Measurements from ENCODE around the gene PTCD1. TPM values are rescaled to one million over a fixed set of nuclear protein-coding genes. Genes with fewer than 3 reads are reported as not detected.

Gene PTCD1
- total RNA-seq, 1 experiment from 2014 or later: 11.8 TPM

DNA sequence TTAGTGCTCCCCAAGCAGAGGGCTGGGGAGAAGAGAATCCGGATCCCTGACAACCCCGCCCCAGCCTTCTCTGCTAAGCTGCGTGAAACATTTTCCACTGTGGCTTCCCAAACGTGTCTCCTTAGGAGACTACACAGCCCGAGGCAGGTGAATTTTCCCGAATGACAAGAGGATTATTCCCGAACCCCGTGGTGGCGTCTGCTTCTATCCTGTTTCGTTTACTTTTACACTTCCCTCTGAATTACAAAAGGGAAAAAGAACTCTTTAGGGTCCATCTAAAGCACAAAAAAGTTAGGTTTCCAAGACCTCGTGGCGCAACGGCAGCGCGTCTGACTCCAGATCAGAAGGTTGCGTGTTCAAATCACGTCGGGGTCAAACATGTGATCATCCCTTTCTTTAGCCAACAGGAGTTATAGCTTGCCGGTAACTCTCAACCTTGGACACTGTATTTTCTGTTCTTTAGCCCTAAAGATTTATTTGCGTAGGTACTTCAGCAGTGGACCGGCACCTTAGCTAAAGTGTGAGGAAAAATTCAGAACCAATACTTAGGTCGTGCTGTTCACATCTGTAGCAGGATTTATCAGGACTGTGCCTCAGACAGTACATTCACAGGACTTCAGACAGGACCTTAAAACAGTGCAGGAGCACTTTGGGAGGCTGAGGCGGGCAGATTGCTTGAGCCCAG, 30.9 kb upstream of the PTCD1 start:
- POLR2A ChIA-PET (ENCODE audit: low non-redundant PET): no interaction called here
- H3K27me3 ChIP-seq (replicated peaks; ENCODE audit: insufficient read depth, low read depth, low read length, poor library complexity): no peaks in the 10 kb centered on the region
- H3K27ac ChIP-seq (ENCODE audit: low read depth, low read length, poor library complexity, severe bottlenecking): no peak overlapping the region
- H3K4me1 ChIP-seq (ENCODE audit: insufficient read depth, low read length, poor library complexity, severe bottlenecking): peaks cover 14% of the 10 kb centered on the region
- no TSS peak for BruUV-seq (replicated peaks)
- H3K4me3 ChIP-seq (ENCODE audit: low read depth, low read length, poor library complexity, severe bottlenecking): no peak overlapping the region
- CTCF ChIA-PET: no interaction called here
- no peak for DNase-seq (ENCODE audit: low spot score)
- H3K36me3 ChIP-seq (ENCODE audit: insufficient read depth, low read length, poor library complexity, severe bottlenecking): no peaks in the 10 kb centered on the region
- intact Hi-C loops (cut with micrococcal nuclease; ENCODE audit: unreplicated experiment): no loop called here
- H3K9me3 ChIP-seq (ENCODE audit: low read depth, low read length, poor library complexity, severe bottlenecking): no peaks in the 10 kb centered on the region
- TF ChIP-seq EZH2 (IDR thresholded peaks at IDR 0.05; ENCODE audit: borderline replicate concordance, low read depth, low read length, poor library complexity, severe bottlenecking): no peak
- TF ChIP-seq, protein P1, sequence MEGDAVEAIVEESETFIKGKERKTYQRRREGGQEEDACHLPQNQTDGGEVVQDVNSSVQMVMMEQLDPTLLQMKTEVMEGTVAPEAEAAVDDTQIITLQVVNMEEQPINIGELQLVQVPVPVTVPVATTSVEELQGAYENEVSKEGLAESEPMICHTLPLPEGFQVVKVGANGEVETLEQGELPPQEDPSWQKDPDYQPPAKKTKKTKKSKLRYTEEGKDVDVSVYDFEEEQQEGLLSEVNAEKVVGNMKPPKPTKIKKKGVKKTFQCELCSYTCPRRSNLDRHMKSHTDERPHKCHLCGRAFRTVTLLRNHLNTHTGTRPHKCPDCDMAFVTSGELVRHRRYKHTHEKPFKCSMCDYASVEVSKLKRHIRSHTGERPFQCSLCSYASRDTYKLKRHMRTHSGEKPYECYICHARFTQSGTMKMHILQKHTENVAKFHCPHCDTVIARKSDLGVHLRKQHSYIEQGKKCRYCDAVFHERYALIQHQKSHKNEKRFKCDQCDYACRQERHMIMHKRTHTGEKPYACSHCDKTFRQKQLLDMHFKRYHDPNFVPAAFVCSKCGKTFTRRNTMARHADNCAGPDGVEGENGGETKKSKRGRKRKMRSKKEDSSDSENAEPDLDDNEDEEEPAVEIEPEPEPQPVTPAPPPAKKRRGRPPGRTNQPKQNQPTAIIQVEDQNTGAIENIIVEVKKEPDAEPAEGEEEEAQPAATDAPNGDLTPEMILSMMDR (conservative IDR thresholded peaks at IDR 0.05; ENCODE audit: low read depth, low read length): no peak

DNA sequence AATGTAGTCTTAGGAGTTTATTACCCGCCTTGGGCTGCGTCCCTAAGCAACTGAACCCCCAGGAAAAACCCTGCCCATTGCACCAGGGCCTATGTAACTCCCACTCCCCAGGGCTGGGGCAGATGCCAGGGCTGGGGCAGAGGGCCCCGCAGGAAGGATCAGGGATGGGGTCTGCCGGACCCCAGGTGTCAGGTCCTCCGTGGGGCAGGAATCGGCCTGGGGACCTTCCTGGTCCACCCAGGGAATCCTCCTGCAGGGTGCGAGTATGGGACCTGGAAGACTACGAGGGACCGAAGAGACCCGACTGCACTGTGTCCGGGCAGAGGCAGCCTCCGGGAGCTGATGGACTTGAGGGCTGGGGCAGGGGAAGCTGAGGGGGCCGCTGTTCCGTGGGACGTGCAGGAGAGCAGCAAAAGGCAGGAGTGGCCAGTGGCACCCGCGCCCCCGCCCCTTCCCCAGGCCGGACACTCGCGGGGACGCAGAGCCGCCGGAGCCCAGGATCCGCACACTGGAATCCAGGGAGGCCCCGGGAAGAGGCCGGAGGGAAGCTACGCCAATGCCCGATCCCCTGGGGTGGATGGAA, 29.8 kb upstream of the PTCD1 start:
- H3K4me3 ChIP-seq (ENCODE audit: low read depth, low read length, poor library complexity, severe bottlenecking): no peak overlapping the region
- H3K4me1 ChIP-seq (ENCODE audit: insufficient read depth, low read length, poor library complexity, severe bottlenecking): peaks cover 7% of the 10 kb centered on the region
- no peak for TF ChIP-seq EZH2 (IDR thresholded peaks at IDR 0.05; ENCODE audit: borderline replicate concordance, low read depth, low read length, poor library complexity, severe bottlenecking)
- TF ChIP-seq, protein P1 (conservative IDR thresholded peaks at IDR 0.05; ENCODE audit: low read depth, low read length): no peak
- intact Hi-C loops (cut with micrococcal nuclease; ENCODE audit: unreplicated experiment): no loop called here
- POLR2A ChIA-PET (ENCODE audit: low non-redundant PET): no interaction called here
- no peak overlapping the region for H3K27ac ChIP-seq (ENCODE audit: low read depth, low read length, poor library complexity, severe bottlenecking)
- no peaks in the 10 kb centered on the region for H3K27me3 ChIP-seq (replicated peaks; ENCODE audit: insufficient read depth, low read depth, low read length, poor library complexity)
- no peak for DNase-seq (ENCODE audit: low spot score)
- CTCF ChIA-PET: interaction anchor here (0.6 kb wide), 1 partner anchor 53 kb away, joined by 8 read pairs; no protein-coding TSS in a partner anchor
- no peaks in the 10 kb centered on the region for H3K9me3 ChIP-seq (ENCODE audit: low read depth, low read length, poor library complexity, severe bottlenecking)
- peaks cover 6% of the 10 kb centered on the region for H3K36me3 ChIP-seq (ENCODE audit: insufficient read depth, low read length, poor library complexity, severe bottlenecking)
- BruUV-seq (replicated peaks): no TSS peak

DNA sequence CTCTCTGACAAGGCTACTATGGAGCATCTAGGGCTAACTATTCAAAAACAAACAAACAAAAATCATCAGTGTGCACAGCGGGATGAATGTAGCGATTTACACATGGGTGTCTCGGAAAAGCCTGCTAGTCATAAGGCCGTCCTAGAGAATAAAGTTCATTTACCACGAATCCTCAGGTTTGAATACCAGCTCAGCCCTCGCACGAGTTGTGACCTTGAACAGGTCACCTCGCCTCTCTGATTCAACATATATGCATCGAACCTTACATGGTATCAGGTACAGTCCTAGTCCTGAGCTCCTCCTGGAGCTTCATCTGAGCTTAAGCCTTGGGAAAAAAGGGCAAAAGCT, 26.8 kb upstream of the PTCD1 start:
- TSS peak; percentile 53 for BruUV-seq (replicated peaks)
- Histone ChIP-seq H3K27ac (ENCODE audit: low read depth, low read length, poor library complexity, severe bottlenecking) (peak overlapping the region; percentile 88), H3K27me3 (replicated peaks; ENCODE audit: insufficient read depth, low read depth, low read length, poor library complexity) (no peaks in the 10 kb centered on the region), H3K4me3 (ENCODE audit: low read depth, low read length, poor library complexity, severe bottlenecking) (peak overlapping the region; percentile 70), H3K36me3 (ENCODE audit: insufficient read depth, low read length, poor library complexity, severe bottlenecking) (peaks cover 11% of the 10 kb centered on the region), H3K4me1 (ENCODE audit: insufficient read depth, low read length, poor library complexity, severe bottlenecking) (peaks cover 7% of the 10 kb centered on the region), H3K9me3 (ENCODE audit: low read depth, low read length, poor library complexity, severe bottlenecking) (no peaks in the 10 kb centered on the region)
- intact Hi-C loops (cut with micrococcal nuclease; ENCODE audit: unreplicated experiment): no loop called here
- no peak for DNase-seq (ENCODE audit: low spot score)
- POLR2A ChIA-PET (ENCODE audit: low non-redundant PET): interaction anchor here (0.6 kb wide), 1 partner anchor 318 kb away, joined by 3 read pairs; no protein-coding TSS in a partner anchor
- no peak for TF ChIP-seq EZH2 (IDR thresholded peaks at IDR 0.05; ENCODE audit: borderline replicate concordance, low read depth, low read length, poor library complexity, severe bottlenecking)
- TF ChIP-seq, protein P1 (conservative IDR thresholded peaks at IDR 0.05; ENCODE audit: low read depth, low read length): no peak
- CTCF ChIA-PET: no interaction called here

Measured in A673 (cell line).